Kidney (tissue), 14 donors: Measurements from ENCODE around the gene NTRK2. TPM values are rescaled to one million over a fixed set of nuclear protein-coding genes. Genes with fewer than 3 reads are reported as not detected.

Source experiments
- DNase-seq, 5 donors: peaks; one replicate each; pipeline ENCODE4 v3.0.0-alpha.2; 2013 to 2020
- FAIRE-seq: peaks from 2 replicates; lab custom pipeline; 2012; peaks lifted over from hg19 to GRCh38; lab: Jason Lieb, UNC
- H3K27ac ChIP-seq, 2 donors: one replicate each; pipeline ENCODE4 v1.7.0; 2013; ENCODE audit warnings: low read depth in 2 of 2, low read length in 2 of 2, inconsistent platforms in 1 of 2
- H3K27me3 ChIP-seq: one replicate; pipeline ENCODE4 v1.7.1; 2013; ENCODE audit warnings: low read length, inconsistent platforms; ENCODE audit not compliant: control insufficient read depth, insufficient read depth
- H3K36me3 ChIP-seq, 3 donors: one replicate each; pipeline versions ENCODE4 v1.7.0 to v1.7.1; 2013; ENCODE audit warnings: low read length in 3 of 3, control low read depth in 1 of 3, inconsistent platforms in 1 of 3; ENCODE audit not compliant: insufficient read depth in 3 of 3, control insufficient read depth in 2 of 3
- H3K4me1 ChIP-seq, 3 donors: one replicate each; pipeline versions ENCODE4 v1.7.0 to v1.7.1; 2013; ENCODE audit warnings: low read length in 3 of 3, inconsistent platforms in 1 of 3, low read depth in 1 of 3; ENCODE audit not compliant: control insufficient read depth in 2 of 3, insufficient read depth in 2 of 3
- H3K4me3 ChIP-seq, 3 donors: one replicate each; pipeline versions ENCODE4 v1.7.0 to v1.8.1; 2013; ENCODE audit warnings: low read length in 3 of 3, control low read depth in 1 of 3, inconsistent platforms in 1 of 3
- H3K9ac ChIP-seq, 3 donors: one replicate each; pipeline versions ENCODE4 v1.7.0 to v1.7.1; 2013; ENCODE audit warnings: low read length in 3 of 3, control low read depth in 1 of 3, inconsistent platforms in 1 of 3
- H3K9me3 ChIP-seq, 3 donors: one replicate each; pipeline versions ENCODE4 v1.7.0 to v1.7.1; 2013; ENCODE audit warnings: low read length in 3 of 3, control low read depth in 1 of 3, inconsistent platforms in 1 of 3; ENCODE audit not compliant: control insufficient read depth in 2 of 3, insufficient read depth in 1 of 3
- intact Hi-C: fragments of 100-400 bp; cut with DNase I; formaldehyde crosslinking; loops from one replicate; pipeline ENCODE4 v1.11.1; 2022
- polyA plus RNA-seq: library from polyadenylated mRNA; stranded (reverse); fragments of 350-450 nt; fragmentation: Illumina TruSeq; extraction: RNeasy Lipid Tissue Mini Kit (QIAGEN cat#74804); gene quantifications from one replicate; pipeline ENCODE4 v1.2.3, GENCODE V29; 2014; ENCODE audit warnings: low read depth, low replicate concordance; ENCODE audit not compliant: insufficient read depth
- total RNA-seq: library from RNA; stranded (reverse); fragmentation: NEBNext Ultra II Directional; extraction: Animal tissue kit (Norgen Biotek cat#: 25700); gene quantifications from one replicate; pipeline ENCODE4 v1.2.1, GENCODE V29; 2021
- TF ChIP-seq, protein P1 (sequence below): IDR thresholded peaks from 3 replicates; pipeline ENCODE4 v1.5.1; 2012; ENCODE audit warnings: mild to moderate bottlenecking, moderate library complexity, borderline replicate concordance; ENCODE audit not compliant: insufficient read depth; ENCODE audit errors: extremely low read depth
- donor health status: control.
- donor health status: control.
- donor health status: control.
- donor health status: control.
- donor health status: control.
- donor health status: DM: yes; HTN: yes; CAD: no.
- donor health status: Normal renal cell carcinoma (clear cell type).

NTRK2 gene
- total and polyA plus RNA-seq, 2 donors from 2014 or later: 20.0 to 41.2 TPM

DNA sequence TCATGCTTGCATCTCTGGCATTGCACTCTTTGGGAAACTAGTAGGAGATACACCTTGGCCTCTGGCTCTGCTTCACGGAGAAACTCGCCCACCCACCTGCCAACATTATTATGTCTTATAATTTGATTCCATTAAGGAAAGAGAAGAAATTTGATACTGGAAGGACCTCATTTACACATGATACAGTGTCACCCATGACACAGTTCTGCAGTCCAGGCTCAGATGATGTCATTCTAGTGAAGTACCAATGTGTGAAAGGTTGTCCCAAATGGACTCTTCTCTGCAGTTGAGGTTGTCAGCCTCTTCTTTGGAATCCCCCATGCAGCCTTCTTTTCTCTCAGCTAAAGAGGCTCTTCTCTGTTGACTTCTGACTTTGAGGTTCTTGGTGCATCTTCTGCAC, 329.1 kb downstream of the NTRK2 start:
- Histone ChIP-seq H3K9me3 (peaks cover 0 to 13% (median 2%) of the 10 kb centered on the region in 3 donors), H3K27me3 (no peaks in the 10 kb centered on the region), H3K36me3 (no peaks in the 10 kb centered on the region), H3K4me1 (no peaks in the 10 kb centered on the region), H3K27ac (no peak overlapping the region), H3K9ac (no peak overlapping the region), H3K4me3 (no peak overlapping the region)
- DNase-seq (no peak), FAIRE-seq (no peak)
- TF ChIP-seq, protein P1, sequence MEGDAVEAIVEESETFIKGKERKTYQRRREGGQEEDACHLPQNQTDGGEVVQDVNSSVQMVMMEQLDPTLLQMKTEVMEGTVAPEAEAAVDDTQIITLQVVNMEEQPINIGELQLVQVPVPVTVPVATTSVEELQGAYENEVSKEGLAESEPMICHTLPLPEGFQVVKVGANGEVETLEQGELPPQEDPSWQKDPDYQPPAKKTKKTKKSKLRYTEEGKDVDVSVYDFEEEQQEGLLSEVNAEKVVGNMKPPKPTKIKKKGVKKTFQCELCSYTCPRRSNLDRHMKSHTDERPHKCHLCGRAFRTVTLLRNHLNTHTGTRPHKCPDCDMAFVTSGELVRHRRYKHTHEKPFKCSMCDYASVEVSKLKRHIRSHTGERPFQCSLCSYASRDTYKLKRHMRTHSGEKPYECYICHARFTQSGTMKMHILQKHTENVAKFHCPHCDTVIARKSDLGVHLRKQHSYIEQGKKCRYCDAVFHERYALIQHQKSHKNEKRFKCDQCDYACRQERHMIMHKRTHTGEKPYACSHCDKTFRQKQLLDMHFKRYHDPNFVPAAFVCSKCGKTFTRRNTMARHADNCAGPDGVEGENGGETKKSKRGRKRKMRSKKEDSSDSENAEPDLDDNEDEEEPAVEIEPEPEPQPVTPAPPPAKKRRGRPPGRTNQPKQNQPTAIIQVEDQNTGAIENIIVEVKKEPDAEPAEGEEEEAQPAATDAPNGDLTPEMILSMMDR: no peak
- intact Hi-C loops: no loop called here

DNA sequence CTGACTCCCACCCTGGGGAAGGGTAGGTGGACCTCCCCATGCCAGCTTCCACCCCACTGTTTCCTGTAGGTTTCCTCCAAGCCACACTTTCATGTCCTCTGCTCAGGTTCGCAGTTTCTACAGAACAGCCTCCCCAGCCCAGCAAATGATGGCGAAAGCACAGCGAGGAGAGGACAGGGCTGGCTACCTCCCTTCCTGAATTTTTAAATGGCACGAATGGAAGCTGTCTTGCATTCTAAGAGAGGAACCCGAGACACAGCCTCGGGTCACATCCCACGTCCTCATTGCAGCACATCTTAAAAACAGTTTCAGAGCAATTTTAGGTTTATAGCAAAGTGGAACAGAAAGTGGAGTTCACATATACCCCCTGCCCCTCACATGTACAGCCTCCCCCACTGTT, 330.3 kb downstream of the NTRK2 start:
- Histone ChIP-seq H3K4me3 (no peak overlapping the region), H3K4me1 (no peaks in the 10 kb centered on the region), H3K9ac (no peak overlapping the region), H3K9me3 (peaks cover 0 to 13% (median 2%) of the 10 kb centered on the region in 3 donors), H3K36me3 (no peaks in the 10 kb centered on the region), H3K27me3 (no peaks in the 10 kb centered on the region), H3K27ac (no peak overlapping the region)
- TF ChIP-seq, protein P1: no peak
- no peak for FAIRE-seq
- no peak for DNase-seq
- intact Hi-C loops: no loop called here

DNA sequence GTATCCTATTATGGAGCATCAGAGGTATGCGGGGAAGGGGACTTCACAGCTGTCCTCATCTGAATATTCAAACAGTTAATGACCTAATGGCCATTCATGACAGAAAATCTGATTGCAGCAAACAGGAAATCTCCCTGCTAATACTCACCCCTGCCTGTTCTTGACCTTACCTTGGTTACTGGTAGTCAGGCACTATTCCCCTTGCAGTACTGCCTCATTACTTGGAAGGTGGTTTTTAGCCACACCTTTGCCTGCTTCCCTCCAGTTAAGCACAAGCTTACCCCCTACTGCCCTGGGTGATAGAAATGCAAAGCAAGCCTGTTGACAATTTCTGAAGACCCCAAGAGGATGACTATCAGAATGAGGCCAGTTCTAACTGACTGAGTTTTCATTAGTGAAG, 332.4 kb downstream of the NTRK2 start:
- no peak for FAIRE-seq
- peaks cover 0 to 13% (median 2%) of the 10 kb centered on the region in 3 donors for H3K9me3 ChIP-seq
- H3K4me1 ChIP-seq: no peaks in the 10 kb centered on the region
- no peak overlapping the region for H3K4me3 ChIP-seq
- H3K36me3 ChIP-seq: no peaks in the 10 kb centered on the region
- H3K9ac ChIP-seq: no peak overlapping the region
- DNase-seq: no peak
- intact Hi-C loops: no loop called here
- H3K27me3 ChIP-seq: no peaks in the 10 kb centered on the region
- TF ChIP-seq, protein P1: no peak
- no peak overlapping the region for H3K27ac ChIP-seq

DNA sequence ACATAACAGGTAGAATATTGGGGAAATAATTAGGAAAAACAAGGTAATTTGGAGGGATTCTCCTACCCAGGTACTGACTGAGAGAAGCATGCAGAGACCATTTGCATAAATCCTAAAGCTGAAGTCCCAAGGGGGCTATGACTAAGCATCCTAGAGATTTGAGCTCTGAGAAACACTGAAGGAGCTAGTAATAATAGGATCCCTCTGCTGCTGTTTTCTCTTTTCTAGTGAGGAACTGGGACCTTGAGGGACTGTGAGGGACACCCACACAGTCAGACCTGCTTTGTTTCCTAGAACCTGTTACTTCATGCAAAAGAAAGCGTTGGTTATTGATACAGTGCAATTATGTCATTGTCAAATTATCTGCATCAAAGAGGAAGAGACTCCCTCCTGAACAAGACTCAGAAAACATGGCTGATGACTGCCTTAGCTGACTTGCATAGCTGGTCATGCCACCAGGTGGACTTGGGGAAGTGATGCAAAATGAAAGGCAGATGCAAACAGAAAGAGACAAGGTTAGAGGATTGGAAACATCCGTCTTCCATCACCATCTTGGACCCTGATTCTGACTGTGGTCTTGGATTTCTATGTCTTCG, 335.4 kb downstream of the NTRK2 start:
- no peak overlapping the region for H3K27ac ChIP-seq
- no peak overlapping the region for H3K4me3 ChIP-seq
- no peaks in the 10 kb centered on the region for H3K27me3 ChIP-seq
- DNase-seq (no peak), FAIRE-seq (no peak)
- intact Hi-C loops: no loop called here
- TF ChIP-seq, protein P1: no peak
- H3K36me3 ChIP-seq: no peaks in the 10 kb centered on the region
- H3K9me3 ChIP-seq: peaks cover 0 to 12% (median 2%) of the 10 kb centered on the region in 3 donors
- no peak overlapping the region for H3K9ac ChIP-seq
- no peaks in the 10 kb centered on the region for H3K4me1 ChIP-seq
